NCI-H2107 (cell line): ENCODE data around the gene RASAL1.
"Not testable (repeated sequence)": the region's sequence is repeated elsewhere in the genome, so short reads cannot be mapped to it uniquely, and the experiment has no call there.

Source experiments
- DNase-seq: peaks from one replicate; lab custom pipeline; 2025; lab: John Stamatoyannopoulos, UW

Gene RASAL1

GRCh38 chr12:113117684-113118083 lies 17.9 kb downstream of the RASAL1 start:
- not testable (repeated sequence) for DNase-seq

DNA sequence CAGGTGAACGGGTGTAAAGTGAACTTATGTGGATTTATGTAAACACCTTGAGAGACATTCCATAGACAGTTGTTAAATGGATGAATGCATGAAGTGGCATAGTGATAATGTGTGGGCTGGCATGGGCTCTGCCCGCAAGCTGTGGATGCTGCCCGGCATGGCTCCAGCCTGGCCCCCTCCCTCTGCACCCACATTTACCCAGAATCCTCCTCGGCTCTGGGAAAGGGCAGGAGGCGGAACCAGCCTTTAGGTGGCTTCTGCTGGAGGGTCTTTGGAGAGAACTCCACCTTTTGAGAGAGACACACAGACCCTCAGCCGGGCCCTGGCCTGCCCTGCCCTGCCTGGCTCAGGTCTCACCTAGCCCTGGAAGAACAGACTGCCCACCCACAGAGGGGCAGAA lies 18.7 kb downstream of the RASAL1 start:
- peak; percentile 35 for DNase-seq

- DNase-seq: no peak
Observed at GRCh38 chr12:113115455-113116126, 20.0 kb downstream of the RASAL1 start.

- DNase-seq: no peak
Observed at GRCh38 chr12:113114447-113115178, 20.9 kb downstream of the RASAL1 start.

DNA sequence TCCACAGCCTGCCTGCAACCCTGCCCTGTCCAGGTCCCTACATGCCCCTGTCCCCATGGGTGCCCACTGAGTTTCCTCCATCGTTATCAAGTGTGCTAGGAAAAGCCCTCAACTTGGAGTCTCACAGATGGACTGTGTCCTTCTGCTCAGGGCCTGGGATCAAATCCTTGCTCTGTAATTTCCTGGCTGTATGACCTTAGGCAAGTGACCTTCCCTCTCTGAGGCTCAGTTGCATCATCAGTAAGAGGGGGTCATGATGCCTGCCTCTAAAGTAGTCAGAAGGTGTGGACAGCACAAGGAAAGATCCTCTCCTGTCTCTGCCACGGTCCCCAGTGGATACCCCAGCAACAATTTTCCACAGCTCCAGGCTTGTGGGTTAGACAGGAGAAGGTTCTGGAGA lies 22.2 kb downstream of the RASAL1 start:
- no peak for DNase-seq

GRCh38 chr12:113112043-113112899 lies 23.3 kb downstream of the RASAL1 start:
- no peak for DNase-seq

GRCh38 chr12:113111247-113111646 lies 24.3 kb downstream of the RASAL1 start:
- DNase-seq: no peak

GRCh38 chr12:113109872-113110599 lies 25.5 kb downstream of the RASAL1 start:
- no peak for DNase-seq

- no peak for DNase-seq
Observed at GRCh38 chr12:113109360-113109759, 26.2 kb downstream of the RASAL1 start.

GRCh38 chr12:113108308-113108707 lies 27.3 kb downstream of the RASAL1 start:
- DNase-seq: no peak

DNA sequence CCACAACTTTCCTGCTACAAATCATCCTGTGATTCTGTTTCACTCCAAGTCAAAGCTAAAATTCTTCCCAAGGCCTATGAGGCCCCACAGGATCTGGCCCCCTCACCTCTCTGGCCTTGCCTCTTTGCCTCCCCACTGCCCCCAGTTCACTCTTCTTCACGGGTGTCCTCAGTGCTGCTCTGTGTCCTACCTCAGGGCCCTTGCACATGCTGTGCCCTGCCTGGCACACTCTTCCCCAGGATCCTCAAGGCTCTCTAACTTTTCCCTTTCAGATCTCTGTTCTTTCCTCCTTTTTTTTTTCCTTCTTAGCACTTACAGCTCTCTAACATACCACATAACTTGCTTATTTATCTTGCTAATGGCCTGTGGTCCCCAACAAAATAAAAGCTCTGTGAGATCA lies 29.2 kb downstream of the RASAL1 start:
- no peak for DNase-seq

- no peak for DNase-seq
Observed at GRCh38 chr12:113105606-113106271, 29.8 kb downstream of the RASAL1 start.

DNA sequence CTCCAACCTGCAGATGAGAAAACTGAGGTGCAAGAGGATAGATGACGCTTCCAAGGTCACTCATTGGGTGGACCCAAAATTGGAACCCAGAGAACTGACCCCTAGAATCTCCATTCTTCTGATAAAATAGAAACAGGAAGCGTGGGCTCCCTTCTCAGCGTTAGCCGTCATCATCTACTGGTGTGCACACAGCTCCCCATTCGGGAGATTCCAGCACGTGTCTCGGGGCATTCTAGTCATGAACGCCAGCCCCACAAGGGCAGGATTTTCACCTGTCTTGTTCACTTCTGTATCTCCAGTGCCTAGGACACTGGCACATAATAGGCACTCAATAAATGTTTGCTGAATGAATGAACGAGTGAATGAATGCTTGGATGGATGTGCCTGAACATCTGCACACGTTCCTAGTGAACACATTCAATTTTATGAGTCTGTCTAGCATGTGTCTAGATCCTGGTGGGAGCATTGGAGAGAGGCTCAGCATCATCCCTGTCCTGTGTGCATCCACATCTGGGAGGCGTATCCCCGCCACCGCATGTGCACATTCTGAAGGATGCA lies 30.5 kb downstream of the RASAL1 start:
- no peak for DNase-seq

DNA sequence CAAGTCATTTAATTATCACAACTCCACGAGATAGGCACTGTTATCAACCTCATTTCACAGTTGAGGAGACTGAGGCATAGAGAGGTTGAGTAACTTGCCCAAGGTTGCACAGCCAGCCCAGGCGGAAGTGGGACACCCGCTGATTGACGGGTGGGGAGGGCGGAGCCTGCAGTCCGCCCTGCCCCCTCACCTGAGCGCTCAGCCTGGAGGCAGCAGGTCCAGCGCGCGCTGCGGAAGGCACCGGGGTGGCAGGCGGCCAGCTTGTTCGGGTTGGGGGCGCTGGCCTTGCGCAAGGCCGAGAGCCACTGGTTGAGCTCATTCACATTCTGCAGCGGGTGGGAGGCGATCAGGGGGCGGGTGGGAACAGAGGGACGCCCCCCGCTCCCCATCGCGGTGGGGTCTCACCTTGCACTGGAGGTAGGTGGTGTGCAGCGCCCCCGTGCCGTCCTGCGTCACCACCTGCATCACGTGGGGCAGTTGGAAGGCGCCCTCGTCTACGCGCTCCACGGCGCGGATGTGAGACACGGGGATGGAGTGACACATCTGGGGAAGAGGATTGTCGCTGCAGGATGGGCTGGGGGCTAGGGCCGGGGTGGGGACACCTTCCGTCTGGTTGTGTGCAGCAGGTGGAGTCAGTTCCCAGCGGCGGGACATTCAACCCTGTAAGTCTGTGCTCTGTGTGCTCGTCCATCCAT lies 31.7 kb downstream of the RASAL1 start:
- DNase-seq: peak; percentile 26

DNA sequence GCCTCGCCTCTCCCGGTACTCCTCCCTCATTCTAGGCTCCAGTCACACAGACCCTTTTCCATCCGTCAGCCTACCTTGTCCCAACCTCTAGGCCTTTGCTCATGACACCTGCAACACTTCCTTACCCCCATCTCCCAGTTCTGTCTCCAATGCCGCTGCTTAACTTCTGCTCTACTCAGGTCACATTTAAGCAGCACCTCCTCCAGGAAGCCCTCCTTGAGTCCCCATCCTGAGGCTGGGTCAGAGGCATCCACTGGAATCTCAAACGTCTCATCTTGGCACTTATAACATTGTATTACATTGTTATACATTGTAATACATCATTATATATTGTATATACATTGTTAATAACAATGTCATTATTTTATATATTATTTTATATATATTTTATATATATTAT lies 32.8 kb downstream of the RASAL1 start:
- no peak for DNase-seq

DNA sequence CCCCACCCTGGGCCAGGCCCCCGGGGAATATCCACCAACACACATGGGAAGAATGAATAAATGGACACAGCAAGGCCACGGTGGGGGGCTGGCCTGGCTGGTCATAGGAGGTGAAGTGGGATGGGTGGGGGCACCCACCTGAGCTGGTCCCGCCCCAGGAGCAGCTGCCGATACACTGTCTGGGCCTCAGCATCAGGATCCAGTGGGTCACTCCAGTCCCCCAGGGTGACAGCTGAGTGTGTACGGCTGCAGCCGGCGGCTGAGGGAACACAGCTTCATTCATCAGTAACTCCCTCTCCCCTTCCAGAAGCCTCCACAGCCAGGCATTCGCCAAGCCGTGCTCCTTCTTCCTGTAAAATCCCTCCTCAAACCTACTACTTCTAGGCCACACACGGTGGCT lies 33.8 kb downstream of the RASAL1 start:
- no peak for DNase-seq

DNA sequence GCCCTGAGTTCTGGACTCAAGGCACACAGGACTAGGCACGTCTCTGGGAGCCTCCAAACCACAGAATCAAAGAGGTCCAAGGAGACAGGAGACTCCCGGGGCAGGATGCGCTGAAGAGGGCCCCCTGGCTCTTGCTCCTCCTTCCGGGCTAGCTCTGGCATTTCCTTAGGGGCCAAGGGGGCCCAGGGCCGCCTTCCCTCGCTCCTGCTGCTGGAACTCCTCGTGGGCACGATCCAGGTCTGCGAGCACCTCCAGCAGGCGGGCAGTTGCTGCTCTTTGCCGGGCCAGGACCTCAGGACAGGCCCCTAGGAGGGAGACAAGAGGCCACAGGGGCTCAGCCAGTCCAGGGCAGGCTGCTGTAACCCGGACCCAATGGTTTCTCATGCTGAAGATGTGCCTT lies 35.8 kb downstream of the RASAL1 start:
- no peak for DNase-seq

- no peak for DNase-seq
Observed at GRCh38 chr12:113099364-113099763, 36.2 kb downstream of the RASAL1 start.

DNA sequence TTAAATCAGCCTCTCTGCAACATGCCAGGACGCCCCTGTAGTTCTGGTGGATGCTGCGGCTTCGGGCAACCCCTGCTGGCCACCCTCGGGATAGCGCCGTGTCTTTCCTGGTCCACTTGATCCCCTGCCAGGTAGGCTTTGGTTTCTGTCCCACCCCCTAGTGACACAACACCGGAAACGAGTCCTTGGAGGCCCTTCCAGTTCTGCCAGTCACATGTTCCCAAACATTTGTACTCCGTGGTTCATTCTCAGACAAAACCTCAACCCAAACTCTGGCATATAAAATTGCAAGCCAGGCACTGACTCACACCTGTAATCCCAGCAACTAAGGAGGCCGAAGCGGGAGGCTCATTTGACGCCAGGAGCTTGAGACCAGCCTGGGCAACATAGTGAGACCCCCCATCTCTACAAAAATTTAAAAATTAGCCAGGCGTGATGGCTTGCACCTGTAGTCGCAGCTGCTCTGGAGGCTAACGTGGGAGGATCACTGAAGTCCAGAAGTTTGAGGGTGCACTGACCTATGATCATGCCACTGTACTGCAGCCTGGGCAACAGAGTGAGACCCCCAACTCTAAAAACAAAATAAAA lies 37.0 kb downstream of the RASAL1 start:
- peak; percentile 81 for DNase-seq
